H1 (cell line): ENCODE measurements around the gene SERINC5. TPM values are rescaled to one million over a fixed set of nuclear protein-coding genes. Genes with fewer than 3 reads are reported as not detected.

Experiments
- CTCF ChIA-PET: fragments of 300-600 bp; sonication (Branson Sonifier 250); formaldehyde crosslinking; loops from one replicate; lab custom pipeline; 2021; ENCODE audit not compliant: partially characterized antibody; lab: Charles Lee
- POLR2A ChIA-PET: fragments of 300-600 bp; sonication (Branson Sonifier 250); formaldehyde crosslinking; loops from one replicate; lab custom pipeline; 2021; ENCODE audit warnings: inconsistent platforms; ENCODE audit not compliant: partially characterized antibody; lab: Charles Lee
- DNase-seq, 2 experiments: peaks; one replicate each; pipeline versions ENCODE4 v3.0.0 to v3.0.0-alpha.2; 2010 to 2022; ENCODE audit warnings: low spot score in 2 of 2, low read depth in 1 of 2, mixed read lengths in 1 of 2
- FAIRE-seq: peaks from 2 replicates; lab custom pipeline; 2011; peaks lifted over from hg19 to GRCh38; lab: Jason Lieb, UNC
- H2AFZ ChIP-seq: 2 replicates; pipeline ENCODE4 v1.8.1; 2012; ENCODE audit warnings: low read length, inconsistent platforms
- H2AK5ac ChIP-seq: 2 replicates; pipeline ENCODE4 v1.6.1; 2013; ENCODE audit warnings: low read depth, low read length
- H2BK120ac ChIP-seq: replicated peaks from 2 replicates; pipeline ENCODE3; 2013; ENCODE audit warnings: low read depth, low read length, inconsistent platforms
- H2BK12ac ChIP-seq: 2 replicates; pipeline ENCODE4 v1.6.1; 2013; ENCODE audit warnings: low read depth, low read length
- H2BK15ac ChIP-seq: 2 replicates; pipeline ENCODE4 v1.6.1; 2013; ENCODE audit warnings: low read length
- H2BK20ac ChIP-seq: 2 replicates; pipeline ENCODE4 v1.6.1; 2013; ENCODE audit warnings: low read length
- H2BK5ac ChIP-seq: 2 replicates; pipeline ENCODE4 v1.6.1; 2013; ENCODE audit warnings: low read depth, low read length
- H3K14ac ChIP-seq: 2 replicates; pipeline ENCODE4 v1.6.1; 2013; ENCODE audit warnings: inconsistent platforms; ENCODE audit not compliant: insufficient read length
- H3K18ac ChIP-seq: 2 replicates; pipeline ENCODE4 v1.6.1; 2013; ENCODE audit warnings: low read length; ENCODE audit errors: extremely low read depth
- H3K23ac ChIP-seq: 2 replicates; pipeline ENCODE4 v1.6.1; 2013; ENCODE audit warnings: inconsistent platforms; ENCODE audit not compliant: insufficient read length
- H3K23me2 ChIP-seq: 2 replicates; pipeline ENCODE4 v1.6.1; 2013; ENCODE audit warnings: low read depth, low read length
- H3K27ac ChIP-seq: 2 replicates; pipeline ENCODE4 v1.6.1; 2011; ENCODE audit warnings: low read depth, low read length, inconsistent platforms
- H3K27me3 ChIP-seq, 4 experiments: replicated peaks in 1 of 4; 1 replicate in 1 of 4; 2 replicates in 3 of 4; pipeline versions ENCODE4 v1.6.1 to v1.8.1; 2011 to 2013; ENCODE audit warnings: low read length in 3 of 4, mild to moderate bottlenecking in 3 of 4, inconsistent platforms in 2 of 4, mixed read lengths in 2 of 4, moderate library complexity in 1 of 4; ENCODE audit not compliant: control insufficient read depth in 3 of 4, insufficient read depth in 3 of 4; ENCODE audit errors: extremely low read depth in 1 of 4
- H3K36me3 ChIP-seq, 4 experiments: 2 replicates each; pipeline versions ENCODE4 v1.6.1 to v1.8.1; 2011 to 2013; ENCODE audit warnings: mild to moderate bottlenecking in 4 of 4, low read length in 3 of 4, moderate library complexity in 2 of 4, control low read depth in 1 of 4, inconsistent platforms in 1 of 4; ENCODE audit not compliant: insufficient read depth in 4 of 4, control insufficient read depth in 2 of 4
- H3K4ac ChIP-seq: replicated peaks from 2 replicates; pipeline ENCODE3; 2013; ENCODE audit warnings: low read length, low read depth, mixed read lengths, inconsistent platforms; ENCODE audit not compliant: insufficient read length
- H3K4me1 ChIP-seq, 4 experiments: replicated peaks in 1 of 4; 1 replicate in 1 of 4; 2 replicates in 3 of 4; pipeline versions ENCODE4 v1.6.1 to v1.8.1; 2011 to 2013; ENCODE audit warnings: low read length in 3 of 4, inconsistent platforms in 2 of 4, mixed read lengths in 1 of 4; ENCODE audit not compliant: insufficient read depth in 4 of 4, control insufficient read depth in 3 of 4
- H3K4me2 ChIP-seq, 2 experiments: 2 replicates each; pipeline versions ENCODE4 v1.6.1 to v1.8.1; 2011 to 2013; ENCODE audit warnings: low read depth in 2 of 2, low read length in 2 of 2, control low read depth in 1 of 2, inconsistent platforms in 1 of 2, mild to moderate bottlenecking in 1 of 2; ENCODE audit not compliant: insufficient read depth in 1 of 2
- H3K4me3 ChIP-seq, 4 experiments: fragments of 200-600, 300-600 bp in 1 of 4; sonication (generic), shearing (Covaris generic), sonication (Bioruptor Twin) in 1 of 4; 2 replicates each; pipeline versions ENCODE4 v1.5.1 to v1.8.1; 2011 to 2016; ENCODE audit warnings: low read length in 4 of 4, low read depth in 3 of 4, control low read depth in 2 of 4, inconsistent platforms in 2 of 4, mild to moderate bottlenecking in 2 of 4, mixed read lengths in 1 of 4, moderate library complexity in 1 of 4; ENCODE audit not compliant: insufficient read depth in 2 of 4; ENCODE audit errors: extremely low read depth in 1 of 4
- H3K56ac ChIP-seq: replicated peaks from 2 replicates; pipeline ENCODE3; 2013; ENCODE audit warnings: low read depth, mild to moderate bottlenecking, mixed read lengths, low read length, inconsistent platforms; ENCODE audit not compliant: insufficient read length
- H3K79me1 ChIP-seq: 2 replicates; pipeline ENCODE4 v1.6.1; 2013; ENCODE audit warnings: low read depth, low read length, control low read depth
- H3K79me2 ChIP-seq, 2 experiments: 2 replicates each; pipeline versions ENCODE4 v1.6.1 to v1.8.1; 2012 to 2013; ENCODE audit warnings: low read length in 2 of 2, mild to moderate bottlenecking in 2 of 2, inconsistent platforms in 1 of 2; ENCODE audit not compliant: insufficient read depth in 2 of 2, control insufficient read depth in 1 of 2
- H3K9ac ChIP-seq, 4 experiments: replicated peaks in 1 of 4; 1 replicate in 1 of 4; 2 replicates in 3 of 4; pipeline versions ENCODE4 v1.6.1 to v1.8.1; 2011 to 2013; ENCODE audit warnings: low read depth in 3 of 4, low read length in 3 of 4, control low read depth in 2 of 4, mild to moderate bottlenecking in 2 of 4, moderate library complexity in 2 of 4, inconsistent platforms in 1 of 4; ENCODE audit errors: extremely low read depth in 1 of 4
- H3K9me3 ChIP-seq, 2 experiments: 2 replicates each; pipeline versions ENCODE4 v1.6.1 to v1.8.1; 2012 to 2013; ENCODE audit warnings: mild to moderate bottlenecking in 2 of 2, moderate library complexity in 2 of 2, control low read depth in 1 of 2, inconsistent platforms in 1 of 2, low read depth in 1 of 2, low read length in 1 of 2, mixed read lengths in 1 of 2; ENCODE audit not compliant: insufficient read depth in 2 of 2
- H4K20me1 ChIP-seq, 2 experiments: replicated peaks in 1 of 2; 2 replicates each; pipeline versions ENCODE3 to v1.8.1; 2011 to 2013; ENCODE audit warnings: inconsistent platforms in 2 of 2, low read length in 2 of 2, mild to moderate bottlenecking in 1 of 2; ENCODE audit not compliant: insufficient read depth in 2 of 2, control insufficient read depth in 1 of 2
- H4K5ac ChIP-seq: 2 replicates; pipeline ENCODE4 v1.6.1; 2013; ENCODE audit warnings: low read length, low read depth, mixed read lengths, inconsistent platforms; ENCODE audit not compliant: insufficient read length
- H4K8ac ChIP-seq: 2 replicates; pipeline ENCODE4 v1.8.0; 2013; ENCODE audit warnings: mild to moderate bottlenecking, moderate library complexity, low read length, inconsistent platforms; ENCODE audit not compliant: insufficient read depth; ENCODE audit errors: extremely low read depth
- H4K91ac ChIP-seq: replicated peaks from 2 replicates; pipeline ENCODE3; 2013; ENCODE audit warnings: low read length, mixed read lengths, inconsistent platforms; ENCODE audit not compliant: insufficient read length
- ASH2L ChIP-seq: fragments of 200-600, 300-600 bp; sonication (generic); IDR thresholded peaks from one replicate; pipeline ENCODE4 v1.7.1; 2017; ENCODE audit warnings: low read length
- BACH1 ChIP-seq: IDR thresholded peaks from 2 replicates; pipeline ENCODE4 v1.6.1; 2012; ENCODE audit warnings: low read length, improper control_type of control experiment
- HDAC2 ChIP-seq, 2 experiments: fragments of 300-600 bp in 1 of 2; sonication (generic) in 1 of 2; IDR thresholded peaks; 2 replicates each; pipeline ENCODE4 v1.6.1; 2011 to 2012; ENCODE audit warnings: low read depth in 2 of 2, low read length in 2 of 2, mild to moderate bottlenecking in 2 of 2, moderate library complexity in 2 of 2, borderline replicate concordance in 1 of 2, inconsistent platforms in 1 of 2
- POU5F1 ChIP-seq: IDR thresholded peaks from 2 replicates; pipeline ENCODE4 v1.6.1; 2011; ENCODE audit warnings: low read depth, mild to moderate bottlenecking, low read length, moderate library complexity
- RAD21 ChIP-seq, 2 experiments: IDR thresholded peaks in 1 of 2; conservative IDR thresholded peaks in 1 of 2; 2 replicates each; pipeline ENCODE4 v1.6.1; 2011; ENCODE audit warnings: low read depth in 2 of 2, low read length in 2 of 2, improper control_type of control experiment in 1 of 2, inconsistent platforms in 1 of 2, mild to moderate bottlenecking in 1 of 2, moderate library complexity in 1 of 2
- RBBP5 ChIP-seq: IDR thresholded peaks from 2 replicates; pipeline ENCODE4 v1.7.1; 2012; ENCODE audit warnings: low read depth, mild to moderate bottlenecking, inconsistent platforms, low read length, moderate library complexity, borderline replicate concordance
- RXRA ChIP-seq: IDR thresholded peaks from 2 replicates; pipeline ENCODE4 v1.6.1; 2011; ENCODE audit warnings: low read depth, mild to moderate bottlenecking, low read length, moderate library complexity; ENCODE audit not compliant: insufficient read depth
- WGBS, 2 experiments: shearing (Covaris generic) in 1 of 2; methylation state at CpG; one replicate each; pipeline versions ENCODE4 v1.1.6 to v1.1.7; 2013 to 2015; ENCODE audit warnings: low lambda C conversion rate in 2 of 2, mixed read lengths in 2 of 2, inconsistent platforms in 1 of 2, low coverage in 1 of 2, missing lambda C conversion rate in 1 of 2; ENCODE audit not compliant: insufficient replicate concordance in 2 of 2, insufficient coverage in 1 of 2, insufficient read length in 1 of 2; ENCODE audit errors: extremely low coverage in 1 of 2, missing lambda C conversion rate in 1 of 2; 5-methylcytosine and 5-hydroxymethylcytosine counted together
- polyA plus RNA-seq, 7 experiments: library from polyadenylated mRNA; depleted of rRNA in 3 of 7; stranded (reverse) in 5 of 7; unstranded in 2 of 7; fragments of >200 nt in 5 of 7; fragments of 200-250 nt in 2 of 7; gene quantifications; 1 replicate in 5 of 7; 2 replicates in 1 of 7; 4 replicates in 1 of 7; pipeline versions ENCODE4 v1.2.1 to v1.2.3, GENCODE V29; 2011 to 2013; ENCODE audit warnings: missing spikeins in 2 of 7, mixed read lengths in 2 of 7
- total RNA-seq: library from RNA; stranded (reverse); fragmentation: NEBNext Ultra II Directional; extraction: Animal tissue kit (Norgen Biotek cat#: 25700); gene quantifications from 2 replicates; pipeline ENCODE4 v1.2.1, GENCODE V29; 2021
- TF ChIP-seq, protein P1 (sequence below): IDR thresholded peaks from 2 replicates; pipeline ENCODE4 v1.6.1; 2012; ENCODE audit warnings: low read length, inconsistent platforms

The SERINC5 gene
- total and polyA plus RNA-seq, 2 of the 8 experiments (the other 6 are each of a cell fraction or from before 2014, with no cell fraction given) = 32.2 to 149 TPM

DNA sequence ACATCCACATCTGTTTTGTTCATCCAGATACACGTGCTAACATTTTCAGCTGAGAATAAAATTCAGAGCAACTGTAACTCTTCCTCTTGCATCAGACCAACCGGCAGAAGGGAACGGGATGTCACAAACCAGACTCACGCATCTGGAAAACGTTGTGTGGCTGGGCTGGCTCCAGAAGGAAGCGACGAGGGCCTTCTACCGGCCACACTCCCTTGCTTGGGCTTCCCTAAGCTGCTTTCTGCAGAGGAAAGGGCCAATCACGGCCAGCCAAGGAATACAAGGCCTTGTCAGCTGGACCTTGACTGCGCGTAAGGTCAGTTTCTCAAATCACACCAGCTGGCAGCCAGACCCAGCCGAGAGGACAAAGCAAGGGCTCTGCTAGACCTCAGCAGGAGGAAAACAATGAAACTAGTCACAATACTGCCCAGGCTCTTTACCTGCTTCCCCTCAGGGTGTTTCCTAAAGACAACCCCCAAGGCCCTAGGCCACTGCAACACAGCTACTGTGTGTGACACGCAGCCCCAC, 114.6 kb downstream of the SERINC5 start:
- peak overlapping the region; percentile 84; the same call in 1 of the 2 replicates for H2AK5ac ChIP-seq
- 0 out of 4 replicates have a peak, but pooled peaks cover 0 to 4% of the 10 kb centered on the region in 2 experiments for H3K79me2 ChIP-seq
- H3K4me1 ChIP-seq = peaks cover 16 to 33% (median 26%) of the 10 kb centered on the region in 4 experiments
- no peak overlapping the region for H3K56ac ChIP-seq
- peak overlapping the region; percentile 76 for H4K5ac ChIP-seq
- WGBS, 2 experiments = 15% methylated on average over 13 of the region's 13 CpGs; no CpG with 5 or more reads in 1 of the 2 experiments
- H3K4me2 ChIP-seq = peak overlapping the region; percentile 52 to 60
- H2BK20ac ChIP-seq = peak overlapping the region; percentile 88
- no peak overlapping the region for H2AFZ ChIP-seq
- FAIRE-seq = peak; percentile 96
- no peaks in the 10 kb centered on the region for H3K79me1 ChIP-seq
- H3K4me3 ChIP-seq = peak overlapping the region in 1 of 4 experiments; percentile 23; a peak in 2 of 8 replicates
- CTCF ChIA-PET = interaction anchor here (0.7 to 2.9 kb wide), 8 partner anchors 15 to 71 kb away, joined by 3 to 11 read pairs (median 6); no protein-coding TSS in a partner anchor
- DNase-seq = peak; percentile 61 to 71
- H3K14ac ChIP-seq = no peak overlapping the region
- peak overlapping the region; percentile 79; the same call in 1 of the 2 replicates for H4K8ac ChIP-seq
- H3K36me3 ChIP-seq = peaks cover 4 to 31% (median 11%) of the 10 kb centered on the region in 4 experiments; a peak in 5 of 8 replicates
- no peaks in the 10 kb centered on the region for H4K20me1 ChIP-seq
- H3K23me2 ChIP-seq = no peaks in the 10 kb centered on the region
- H2BK12ac ChIP-seq = peak overlapping the region; percentile 98
- peak overlapping the region; percentile 98 for H3K18ac ChIP-seq
- H4K91ac ChIP-seq = peak overlapping the region; percentile 45
- POLR2A ChIA-PET = interaction anchor here (0.7 to 2.7 kb wide), 12 partner anchors 14 to 116 kb away, joined by 3 to 11 read pairs (median 6); partner anchors contain the start of gene SERINC5
- peak overlapping the region; percentile 24 for H2BK120ac ChIP-seq
- H3K23ac ChIP-seq = no peak overlapping the region
- H3K9me3 ChIP-seq = no peaks in the 10 kb centered on the region
- peak overlapping the region; percentile 85 for H3K27ac ChIP-seq
- H3K9ac ChIP-seq = peak overlapping the region in 3 of 4 experiments; percentile 29 to 58 (median 45); a peak in 6 of 7 replicates
- H2BK15ac ChIP-seq = no peak overlapping the region
- no peak overlapping the region for H3K4ac ChIP-seq
- peak overlapping the region; percentile 93 for H2BK5ac ChIP-seq
- no peaks in the 10 kb centered on the region for H3K27me3 ChIP-seq
- TF ChIP-seq RXRA (no peak), BACH1 (peak; percentile 27; the same call in 1 of the 2 replicates), ASH2L (no peak), RAD21 (IDR thresholded peaks at IDR 0.05 in 1 of 2, conservative IDR thresholded peaks at IDR 0.05 in 1 of 2; ENCODE audit: low read depth in 2 of 2, low read length in 2 of 2) (peak; percentile 3 to 25; a peak in 2 of 4 replicates), HDAC2 (IDR thresholded peaks at IDR 0.05; ENCODE audit: borderline replicate concordance in 1 of 2, low read depth in 2 of 2, low read length in 2 of 2) (0 out of 4 replicates have a peak, but pooled peaks of 1 of the 2 experiments have one; percentile 71), RBBP5 (peak; percentile 35; the same call in 1 of the 2 replicates), POU5F1 (no peak)
- TF ChIP-seq, protein P1, sequence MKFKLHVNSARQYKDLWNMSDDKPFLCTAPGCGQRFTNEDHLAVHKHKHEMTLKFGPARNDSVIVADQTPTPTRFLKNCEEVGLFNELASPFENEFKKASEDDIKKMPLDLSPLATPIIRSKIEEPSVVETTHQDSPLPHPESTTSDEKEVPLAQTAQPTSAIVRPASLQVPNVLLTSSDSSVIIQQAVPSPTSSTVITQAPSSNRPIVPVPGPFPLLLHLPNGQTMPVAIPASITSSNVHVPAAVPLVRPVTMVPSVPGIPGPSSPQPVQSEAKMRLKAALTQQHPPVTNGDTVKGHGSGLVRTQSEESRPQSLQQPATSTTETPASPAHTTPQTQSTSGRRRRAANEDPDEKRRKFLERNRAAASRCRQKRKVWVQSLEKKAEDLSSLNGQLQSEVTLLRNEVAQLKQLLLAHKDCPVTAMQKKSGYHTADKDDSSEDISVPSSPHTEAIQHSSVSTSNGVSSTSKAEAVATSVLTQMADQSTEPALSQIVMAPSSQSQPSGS = peak; percentile 49; the same call in 1 of the 2 replicates
